Left lobe of liver (tissue), 2 donors: ENCODE data around the gene GTPBP6. TPM values are rescaled to one million over a fixed set of nuclear protein-coding genes. Genes with fewer than 3 reads are reported as not detected.
"Not testable (repeated sequence)": the region's sequence is repeated elsewhere in the genome, so short reads cannot be mapped to it uniquely, and the experiment has no call there.

Experiments
- ATAC-seq: fragments of 200-7000 bp; cut with Tn5 transposase; one replicate; pipeline ENCODE4 v1.9.1; 2020; ENCODE audit warnings: mild to moderate bottlenecking, moderate library complexity
- DNase-seq: peaks from one replicate; pipeline ENCODE4 v3.0.0-alpha.2; 2020; ENCODE audit warnings: low spot score
- total RNA-seq: library from RNA; stranded (reverse); gene quantifications from one replicate; pipeline ENCODE4 v1.2.1, GENCODE V29; 2021
- donor health status: DM: no; HTN: no; CAD: no; lungs with moderate emphysema.
- donor health status: DM: no; HTN: yes; CAD: no.

Gene GTPBP6
- total RNA-seq, 1 donor from 2014 or later: 31.7 TPM

DNA sequence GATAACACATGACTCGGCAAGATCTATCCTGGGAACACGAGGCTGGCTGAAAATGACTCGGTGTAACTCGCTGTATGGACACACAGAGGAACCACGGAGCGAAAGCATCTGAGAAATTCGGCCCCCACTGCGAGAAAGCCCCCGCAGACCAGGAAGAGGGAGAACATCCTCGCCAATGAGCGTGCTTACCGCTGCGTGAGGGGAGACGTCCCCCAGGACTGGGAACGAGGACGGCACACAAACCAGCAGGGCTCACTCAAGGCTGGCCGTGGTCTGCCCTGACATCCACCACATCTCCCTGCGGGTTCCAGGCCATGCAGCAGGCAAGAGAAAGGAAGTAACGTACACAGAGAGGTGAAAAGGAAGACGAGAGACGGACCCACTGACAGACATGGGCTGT lies 17.6 kb upstream of the GTPBP6 start:
- ATAC-seq (no peak), DNase-seq (no peak)

DNA sequence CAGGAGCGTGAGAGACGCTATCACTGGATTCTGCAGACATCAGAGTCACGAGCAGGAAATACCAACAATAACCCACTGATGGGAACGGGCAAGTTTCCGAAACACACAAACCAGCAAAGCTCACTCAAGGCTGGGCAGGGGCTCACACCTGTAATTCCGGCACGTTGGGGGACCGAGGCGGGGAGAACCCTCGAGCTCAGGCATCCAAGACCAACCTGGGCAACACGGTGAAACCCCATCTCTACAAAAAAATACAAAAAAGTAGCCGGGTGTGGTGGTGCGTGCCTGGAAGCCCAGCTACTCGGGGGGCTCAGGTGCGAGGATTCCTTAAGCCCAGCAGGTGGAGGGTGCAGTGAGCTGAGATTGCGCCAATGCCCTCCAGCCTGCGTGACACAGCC lies 17.2 kb upstream of the GTPBP6 start:
- ATAC-seq (no peak), DNase-seq (no peak)

DNA sequence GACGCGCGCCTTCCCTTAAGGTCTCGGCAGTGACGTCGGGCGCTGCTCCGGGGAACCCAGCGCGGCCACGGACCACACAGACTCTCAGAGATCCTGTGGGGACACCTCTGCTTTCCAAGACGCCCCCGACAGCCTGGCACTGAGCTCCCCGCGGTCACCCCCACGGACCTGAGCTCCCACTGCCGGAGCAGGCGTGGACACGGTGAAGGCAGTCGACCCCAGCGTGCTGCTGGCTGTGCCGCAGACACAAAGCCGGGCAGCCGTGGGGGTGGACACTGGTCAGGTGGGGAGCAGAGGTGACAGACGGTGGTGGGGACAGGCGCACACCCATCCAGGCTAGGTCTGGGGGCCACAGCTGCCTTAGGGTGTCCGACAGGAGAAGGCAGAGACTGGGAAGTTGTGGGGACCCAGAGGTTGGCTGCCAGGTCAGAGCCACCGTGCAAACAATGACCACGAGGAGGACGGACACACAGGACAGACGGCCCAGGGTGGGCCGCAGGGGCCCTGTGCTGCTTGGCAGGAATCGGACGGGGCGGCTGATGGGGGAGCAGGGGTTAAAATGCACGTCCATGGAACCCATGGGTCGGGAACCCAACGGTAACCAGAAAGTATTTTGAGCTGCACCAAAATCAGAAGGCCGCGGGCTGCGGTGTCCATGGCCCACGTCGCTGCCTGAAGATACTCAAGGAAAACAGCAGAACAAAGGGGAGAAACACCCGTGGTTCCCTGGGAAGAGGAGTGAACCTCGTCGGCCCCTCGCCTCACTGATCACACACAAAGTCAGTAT lies 16.6 kb upstream of the GTPBP6 start:
- ATAC-seq (no peak), DNase-seq (no peak)

DNA sequence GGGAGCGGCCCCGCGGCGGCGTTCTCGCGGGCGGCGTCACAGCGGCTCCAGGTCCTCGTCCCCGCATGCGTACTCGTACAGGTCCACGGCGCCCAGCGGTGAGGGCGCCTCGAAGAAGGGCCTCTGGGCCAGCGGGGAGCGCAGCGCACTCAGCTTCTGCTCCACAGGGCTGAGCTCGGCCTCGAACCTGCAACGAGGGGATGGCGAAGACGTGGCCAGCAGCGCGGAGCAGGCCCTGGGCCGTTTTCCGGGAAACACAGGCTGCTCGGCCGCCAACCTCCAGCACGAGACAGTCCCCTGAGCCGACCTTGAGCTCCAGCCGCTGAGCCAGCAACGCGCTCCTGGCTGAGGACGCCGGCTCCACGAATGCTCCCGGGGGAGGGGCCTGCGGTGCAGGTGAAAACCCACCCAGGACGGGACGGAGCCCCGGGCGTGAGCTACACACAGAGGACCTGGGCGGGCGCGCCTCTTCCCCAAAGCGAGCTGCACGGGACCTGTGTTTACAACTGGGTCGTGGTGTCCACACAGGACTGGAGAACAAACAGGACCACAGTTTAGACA lies 15.8 kb upstream of the GTPBP6 start:
- DNase-seq: no peak
- ATAC-seq: no peak

DNA sequence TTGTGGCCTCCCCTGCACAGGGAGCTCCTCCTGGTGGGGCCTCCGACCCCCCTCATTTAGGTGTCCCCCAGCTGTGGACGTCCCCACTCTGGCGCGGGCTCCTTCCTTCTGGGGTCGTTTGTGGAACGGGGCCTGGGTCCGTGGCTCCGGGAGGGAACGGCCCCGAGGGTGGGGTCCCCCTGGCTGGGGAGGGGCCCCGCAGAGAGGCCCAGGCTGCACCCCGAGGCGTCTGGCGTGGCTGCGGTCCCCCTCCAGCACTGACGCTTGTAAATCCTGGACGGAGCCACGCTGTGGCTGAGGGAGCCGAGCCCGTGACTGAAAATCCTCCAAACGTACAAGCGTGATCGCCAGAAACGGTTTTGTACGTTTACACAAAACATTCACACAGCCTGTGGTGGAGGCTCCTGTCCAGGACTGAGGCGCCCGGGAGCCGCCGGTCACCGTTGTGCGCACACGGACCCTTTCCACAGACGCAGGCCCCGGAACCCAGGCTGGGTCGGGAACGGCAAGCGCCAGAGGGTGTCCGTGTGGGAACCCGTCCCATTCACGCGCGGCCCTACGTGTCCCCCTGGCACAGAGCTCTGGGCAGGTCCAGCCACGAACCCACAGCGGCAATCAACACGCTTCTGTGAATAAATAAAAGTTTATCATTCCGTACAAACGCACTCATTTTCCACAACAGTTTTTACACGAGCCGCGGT lies 15.2 kb upstream of the GTPBP6 start:
- ATAC-seq (no peak), DNase-seq (no peak)

DNA sequence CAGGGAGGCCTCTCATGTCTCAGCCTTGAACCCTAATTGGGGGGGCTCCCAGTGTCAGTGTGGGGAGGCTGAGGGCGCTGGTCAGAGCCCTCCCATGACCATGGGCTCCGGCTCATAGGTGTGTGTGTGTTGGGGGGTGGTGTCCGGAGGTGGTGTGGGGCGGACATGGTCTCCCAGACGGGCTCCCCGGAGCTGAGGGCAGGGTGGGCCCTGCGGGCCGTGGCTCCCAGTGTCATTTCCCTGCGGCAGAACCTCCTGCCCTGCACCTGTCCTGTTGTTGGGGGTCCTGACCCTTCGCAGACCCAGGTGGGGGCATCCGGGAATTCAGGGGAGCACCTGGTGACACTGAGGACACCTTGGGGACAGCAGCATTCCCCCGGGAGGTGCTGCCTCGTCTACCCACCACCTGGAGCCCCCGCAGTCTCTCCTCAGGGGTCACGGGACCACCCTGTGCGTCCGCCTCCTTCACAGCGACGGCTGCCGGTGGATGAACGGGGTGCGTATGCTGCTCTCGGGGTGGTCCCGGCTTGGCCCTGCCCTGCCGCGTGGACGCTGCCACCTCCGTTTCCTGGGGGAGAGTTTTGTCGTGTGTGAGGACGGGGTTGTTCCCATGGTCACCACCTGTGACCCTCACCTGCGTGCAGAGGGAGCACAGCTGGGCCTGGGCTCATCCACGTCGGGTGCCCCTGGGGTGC lies 14.5 kb upstream of the GTPBP6 start:
- no peak for ATAC-seq
- DNase-seq: no peak

DNA sequence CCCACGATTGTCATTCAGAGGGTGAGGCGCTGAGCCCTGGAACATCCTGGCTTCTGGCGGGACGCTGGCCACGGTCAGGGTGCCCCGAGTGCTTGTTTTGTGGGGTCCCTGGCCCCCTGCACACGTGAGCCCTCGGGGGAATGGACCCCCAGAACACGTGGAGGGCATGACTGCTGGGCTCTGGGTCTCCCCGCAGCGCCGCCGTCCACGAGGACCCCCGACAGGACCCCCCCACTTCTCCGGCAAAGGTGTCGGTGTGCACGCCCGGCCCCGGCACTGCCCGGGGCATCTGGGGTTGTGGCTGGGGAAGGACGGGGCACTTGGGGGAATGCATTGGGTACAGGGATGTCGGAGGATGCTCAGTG lies 13.9 kb upstream of the GTPBP6 start:
- DNase-seq (no peak), ATAC-seq (no peak)

DNA sequence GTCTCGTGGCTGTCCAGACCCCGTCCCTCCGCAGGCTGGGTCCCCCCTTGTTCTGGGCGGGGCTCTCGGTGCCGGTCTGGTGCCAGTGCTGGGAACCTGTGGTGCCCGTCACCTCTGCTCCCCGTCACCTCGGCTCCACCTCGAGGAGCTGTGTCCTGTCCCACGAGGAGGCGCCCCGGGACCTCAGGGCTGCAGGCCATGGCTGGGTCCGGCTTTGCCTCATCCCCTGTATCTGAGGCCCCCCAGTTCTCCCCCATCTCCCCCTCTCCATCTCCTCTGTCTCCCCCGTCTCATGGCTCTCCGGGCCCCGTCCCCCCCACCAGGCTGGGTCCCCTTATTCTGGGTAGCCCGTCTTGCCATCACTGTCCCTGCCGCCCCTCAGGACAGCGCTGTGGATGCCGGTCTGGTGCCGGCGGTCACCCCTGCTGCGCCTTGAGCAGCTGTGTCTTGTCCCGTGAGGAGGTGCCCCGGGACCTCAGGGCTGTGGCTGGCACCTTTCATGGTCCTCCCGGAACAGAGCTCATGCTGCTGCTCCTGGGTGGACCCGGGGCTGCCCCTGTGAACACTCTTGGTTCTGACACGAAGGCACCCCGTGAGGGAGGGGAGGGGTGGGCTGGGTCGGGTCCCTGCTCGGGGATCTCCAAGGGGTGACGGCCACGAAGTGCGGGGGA lies 13.4 kb upstream of the GTPBP6 start:
- no peak for DNase-seq
- ATAC-seq: peak; percentile 22

DNA sequence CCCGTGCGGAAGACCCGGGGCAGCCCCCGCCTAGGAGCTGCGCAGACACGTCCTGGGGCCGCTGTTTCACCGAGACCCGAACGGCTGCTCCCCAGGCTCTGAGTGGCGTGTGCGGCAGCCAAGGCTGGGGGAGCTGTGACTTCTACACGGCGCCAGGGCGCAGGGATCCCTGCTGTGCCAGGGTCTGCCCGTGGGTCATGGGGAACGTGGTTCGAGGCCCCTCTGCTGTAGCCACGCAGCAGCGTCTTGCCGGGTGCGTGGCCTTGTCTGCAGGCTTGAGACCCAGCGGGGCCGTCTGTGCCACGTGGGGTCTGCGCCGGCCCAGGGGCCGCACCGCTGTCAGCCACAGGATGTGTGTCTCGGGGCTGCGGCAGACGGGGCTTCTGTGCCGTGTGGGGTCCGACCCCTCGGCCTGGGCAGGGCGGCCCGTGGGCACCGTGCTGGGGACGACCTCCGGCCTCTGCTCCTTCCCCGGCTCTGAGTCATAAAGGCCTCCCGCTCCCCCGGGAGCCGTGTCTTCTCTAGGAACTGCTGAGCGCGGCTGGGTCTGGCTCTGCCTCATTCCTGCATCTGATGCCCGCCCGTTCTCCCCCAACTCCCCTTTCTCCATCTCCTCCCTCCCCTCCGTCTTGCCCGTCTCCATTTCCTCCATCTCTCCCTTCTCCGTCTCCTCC lies 12.7 kb upstream of the GTPBP6 start:
- no peak for DNase-seq

DNA sequence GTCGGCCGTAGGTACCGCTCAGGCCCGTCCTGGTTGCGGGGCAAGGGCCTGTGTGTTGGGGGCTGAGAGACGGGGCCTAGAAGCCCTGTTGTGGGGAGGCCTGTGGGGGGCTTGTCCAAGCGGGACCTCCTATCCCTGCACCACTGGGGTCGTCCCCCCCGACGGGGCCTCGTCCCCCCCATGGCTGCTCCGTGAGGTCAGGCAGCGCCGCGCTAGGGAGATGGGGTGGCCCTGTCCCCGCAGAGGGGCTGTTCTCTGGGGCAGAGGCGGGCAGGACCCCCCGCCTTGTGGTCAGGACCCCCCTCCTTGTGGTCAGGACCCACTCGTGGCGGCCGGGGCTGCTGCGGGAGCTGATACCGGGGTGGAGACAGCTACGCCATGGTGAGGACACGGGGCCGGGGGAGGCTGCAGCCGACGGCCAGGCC lies 12.1 kb upstream of the GTPBP6 start:
- DNase-seq (no peak), ATAC-seq (no peak)

More for the DNA sequence above, 12.7 kb upstream of the GTPBP6 start:
- peak; percentile 32 for ATAC-seq

DNA sequence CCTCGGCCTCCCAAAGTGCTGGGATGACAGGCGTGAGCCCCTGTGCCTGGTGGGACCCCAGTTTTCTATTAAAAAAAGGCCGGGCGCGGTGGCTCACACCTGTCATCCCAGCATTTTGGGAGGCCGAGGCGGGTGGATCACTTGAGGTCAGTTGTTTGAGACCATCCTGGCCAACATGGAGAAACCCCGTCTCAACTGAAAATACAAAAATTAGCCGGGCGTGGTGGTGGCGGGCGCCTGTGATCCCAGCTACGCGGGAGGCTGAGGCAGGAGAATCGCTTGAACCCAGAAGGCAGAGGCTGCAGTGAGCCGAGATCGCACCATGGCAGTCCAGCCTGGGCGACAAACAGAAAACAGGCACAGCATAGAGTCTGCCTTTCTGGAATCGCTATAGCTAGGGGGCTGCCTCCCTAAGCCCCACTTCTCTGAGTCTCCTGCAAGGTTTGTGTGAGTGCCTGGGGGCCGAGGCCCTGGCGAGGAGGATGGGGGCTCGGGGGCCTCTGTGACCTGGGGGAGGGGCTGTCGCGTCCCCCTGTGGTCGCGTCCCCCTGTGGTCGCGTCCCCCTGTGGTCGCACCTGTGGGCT lies 11.6 kb upstream of the GTPBP6 start:
- DNase-seq, ATAC-seq: not testable (repeated sequence)

DNA sequence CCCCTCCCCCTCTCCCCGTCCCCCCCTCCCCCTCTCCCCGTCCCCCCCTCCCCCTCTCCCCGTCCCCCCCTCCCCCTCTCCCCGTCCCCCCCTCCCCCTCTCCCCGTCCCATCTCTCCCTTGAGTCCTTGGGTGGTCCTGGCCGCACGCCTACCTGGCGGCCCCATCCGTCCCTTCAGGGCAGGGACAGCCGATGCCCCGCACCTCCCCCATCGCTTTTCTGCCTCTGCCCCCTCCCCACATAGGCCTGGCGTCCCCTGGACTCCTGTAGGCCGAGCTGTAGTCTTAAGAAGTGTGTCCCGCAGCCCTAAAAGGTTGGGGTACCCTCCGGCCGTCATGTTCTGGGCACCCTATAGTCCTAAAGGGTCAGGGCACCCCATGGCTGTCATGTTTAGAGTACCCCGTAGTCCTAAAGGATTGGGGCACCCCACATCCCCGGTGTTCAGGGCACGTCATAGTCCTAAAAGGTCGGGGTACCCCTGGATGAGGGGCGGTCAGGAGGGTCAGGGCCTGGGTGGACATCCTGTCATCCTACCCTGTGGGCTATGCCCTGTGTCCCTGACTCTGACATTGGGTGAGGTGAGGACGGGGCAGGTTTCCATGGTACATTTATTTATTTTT lies 10.8 kb upstream of the GTPBP6 start:
- DNase-seq: no peak
- no peak for ATAC-seq

DNA sequence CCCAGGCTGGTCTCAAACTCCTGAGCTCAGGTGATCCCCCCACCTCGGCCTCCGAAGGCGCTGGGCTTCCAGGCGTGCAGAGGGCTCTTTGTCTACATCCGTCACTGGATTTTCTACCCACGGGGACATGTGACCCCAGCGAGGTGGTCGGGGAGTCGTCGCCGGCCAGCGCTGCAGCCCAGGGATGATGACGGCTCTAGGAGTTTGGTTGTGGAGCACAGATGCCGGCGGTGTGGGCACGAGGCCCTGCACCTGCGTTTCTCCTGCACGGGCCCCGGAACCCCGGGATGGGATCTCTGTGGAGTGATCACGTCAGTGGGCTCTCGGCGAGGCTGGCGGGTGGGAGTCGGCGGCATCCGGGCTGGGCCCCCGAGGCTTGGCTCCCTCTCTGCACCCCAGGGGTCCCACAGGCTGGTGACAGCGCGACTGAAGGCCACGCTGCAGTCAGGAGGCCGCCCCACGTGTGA lies 9.1 kb upstream of the GTPBP6 start:
- DNase-seq (no peak), ATAC-seq (no peak)

DNA sequence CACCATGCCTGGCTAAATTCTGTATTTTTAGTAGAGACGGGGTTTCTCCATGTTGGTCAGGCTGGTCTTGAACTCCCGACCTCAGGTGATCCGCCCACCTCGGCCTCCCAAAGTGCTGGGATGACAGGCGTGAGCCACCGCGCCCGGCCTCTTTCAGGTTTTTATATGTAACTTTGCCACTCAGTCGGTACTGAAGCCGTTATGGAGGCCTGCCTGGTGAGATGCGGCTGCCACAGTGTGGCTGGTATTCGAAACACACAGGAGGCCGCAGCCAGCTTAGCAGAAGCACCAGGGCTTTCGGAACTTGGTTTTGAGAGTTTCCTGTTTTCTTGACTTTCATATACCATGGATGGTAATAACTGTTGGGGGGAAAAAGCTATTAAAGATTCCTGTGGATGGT lies 6.1 kb upstream of the GTPBP6 start:
- DNase-seq, ATAC-seq: not testable (repeated sequence)

DNA sequence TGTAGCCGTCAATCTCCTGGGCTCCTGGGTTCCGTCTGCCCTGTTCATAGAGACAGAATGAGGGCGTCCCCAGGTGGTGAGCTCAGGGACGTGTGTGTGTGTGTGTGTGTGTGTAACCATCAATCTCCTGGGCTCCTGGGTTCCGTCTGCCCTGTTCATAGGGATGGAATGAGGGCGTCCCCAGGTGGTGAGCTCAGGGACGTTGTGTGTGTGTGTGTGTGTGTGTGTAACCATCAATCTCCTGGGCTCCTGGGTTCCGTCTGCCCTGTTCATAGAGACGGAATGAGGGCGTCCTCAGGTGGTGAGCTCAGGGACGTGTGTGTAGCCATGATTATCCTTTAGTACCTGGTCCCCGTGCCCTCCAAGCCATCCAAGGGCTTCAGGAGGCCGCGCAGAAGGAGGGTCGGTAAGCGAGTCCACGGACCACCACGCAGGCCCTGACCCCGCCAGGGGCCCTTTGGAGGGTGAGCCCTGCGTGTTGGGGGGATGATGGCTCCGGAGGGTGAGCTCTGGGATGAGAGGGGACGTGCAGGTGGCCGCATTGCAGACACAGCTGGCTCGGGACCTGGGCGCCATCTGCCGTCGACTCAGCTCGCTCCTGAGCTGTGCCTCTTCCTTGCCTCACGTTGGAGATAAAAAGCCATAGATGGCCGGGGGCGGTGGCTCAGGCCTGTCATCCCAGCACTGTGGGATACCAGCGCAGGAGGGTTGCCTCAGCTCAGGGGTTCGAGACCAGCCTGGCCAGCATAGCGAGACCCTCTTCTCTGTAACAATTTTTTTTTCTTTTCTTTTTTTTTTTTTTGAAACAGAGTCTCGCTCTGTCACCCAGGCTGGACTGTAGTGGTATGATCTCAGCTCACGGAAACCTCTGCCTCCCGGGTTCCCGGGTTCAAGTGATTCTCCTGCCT lies 5.4 kb upstream of the GTPBP6 start:
- DNase-seq (peak; percentile 61), ATAC-seq (peak; percentile 59)

DNA sequence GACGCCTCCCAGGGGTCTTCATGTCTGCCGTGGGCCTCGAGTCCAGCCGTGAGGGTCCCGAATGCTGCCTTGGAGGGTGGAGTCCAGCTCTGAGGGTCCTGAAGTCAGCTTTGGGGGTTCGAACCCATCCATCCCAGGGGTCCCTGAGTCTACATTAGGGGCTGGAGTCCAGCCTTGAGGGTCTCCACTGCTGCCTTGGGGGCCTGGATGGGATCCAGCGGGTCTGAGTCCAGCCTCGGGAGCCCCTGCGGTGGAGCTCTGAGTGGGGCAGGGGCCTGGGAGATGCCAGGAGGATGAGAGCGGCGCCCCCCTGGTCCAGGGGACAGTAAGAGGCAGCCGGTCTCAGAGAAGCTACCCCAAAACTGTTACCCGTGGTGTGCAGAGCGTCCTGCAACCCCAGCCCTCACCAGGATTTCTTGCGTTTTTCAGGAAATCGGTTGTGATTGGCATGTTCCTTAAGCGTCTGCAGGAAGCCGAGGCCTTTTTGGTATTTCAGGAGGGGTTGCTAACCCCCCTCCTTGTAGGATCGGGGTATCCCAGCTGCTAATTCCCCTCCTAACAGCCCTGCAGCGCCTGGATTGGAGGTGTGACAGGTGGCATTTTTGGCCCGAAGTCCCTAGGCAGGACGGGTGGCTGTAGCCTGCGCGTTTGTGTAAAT lies 1.7 kb upstream of the GTPBP6 start:
- ATAC-seq: no peak
- no peak for DNase-seq

DNA sequence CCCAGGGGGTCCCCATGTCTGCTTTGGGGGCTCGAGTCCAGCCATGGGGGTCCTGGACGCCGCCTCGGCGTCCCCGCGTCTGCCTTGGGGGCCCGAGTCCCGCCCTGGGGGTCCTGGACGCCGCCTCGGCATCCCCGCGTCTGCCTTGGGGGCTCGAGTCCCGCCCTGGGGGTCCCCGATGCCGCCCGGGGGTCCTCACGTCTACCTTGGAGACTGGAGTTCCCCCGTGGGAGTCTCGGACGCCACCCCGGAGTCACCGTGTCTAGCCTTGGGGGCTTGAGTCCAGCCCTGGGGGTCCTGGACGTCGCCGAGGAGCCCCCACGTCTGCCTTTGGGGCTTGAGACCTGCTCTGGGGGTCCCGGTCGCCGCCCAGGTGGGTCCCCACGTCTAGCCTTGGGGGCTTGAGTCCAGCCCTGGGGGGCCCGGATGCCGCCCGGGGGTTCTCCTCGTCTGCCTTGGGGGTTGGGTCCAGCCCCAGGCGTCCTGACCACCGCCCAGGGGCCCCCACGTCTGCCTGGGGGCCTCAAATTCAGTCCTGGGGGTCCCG lies 1.1 kb upstream of the GTPBP6 start:
- DNase-seq (no peak), ATAC-seq (no peak)
